Measurements from ENCODE around the gene TEX14. TPM values are rescaled to one million over a fixed set of nuclear protein-coding genes. Genes with fewer than 3 reads are reported as not detected.

Gene TEX14
- polyA plus RNA-seq, 2 of the 4 experiments (the other 2 are of a cell fraction) = 0.04 to 0.12 TPM

DNA sequence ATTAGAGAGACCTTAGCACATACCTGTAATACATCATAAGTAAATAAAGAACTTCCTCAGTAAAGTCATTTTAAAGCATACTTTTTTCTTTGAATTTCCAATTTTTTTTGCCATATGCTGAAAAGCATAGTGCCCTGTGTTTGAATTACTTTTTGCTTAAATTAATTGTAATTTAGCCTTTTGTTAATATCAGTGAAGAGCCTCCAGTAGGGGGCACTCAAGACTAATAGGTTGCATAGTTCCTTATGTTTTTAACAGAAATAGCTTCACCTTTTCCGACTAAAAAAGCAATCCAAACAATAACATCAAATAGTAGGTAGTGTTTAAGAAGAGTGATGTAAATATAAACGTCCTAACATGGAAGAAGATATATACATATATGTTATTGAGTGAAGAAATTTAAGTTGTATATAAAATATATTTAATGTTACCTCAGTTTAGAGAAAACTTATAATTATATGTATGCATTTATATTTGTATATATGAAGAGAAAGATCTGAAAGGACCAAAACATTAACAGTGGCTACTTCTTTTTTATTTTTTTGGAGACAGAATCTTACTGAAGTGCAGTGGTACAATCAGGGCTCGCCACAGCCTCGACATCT is 19.2 kb upstream of the TEX14 start:
- WGBS (ENCODE audit: missing lambda C conversion rate) = 48% methylated on average over 4 of the region's 4 CpGs
- DNase-seq (ENCODE audit: low read depth in 1 of 2, low spot score in 1 of 2) = peak in 1 of 2 experiments; percentile 71
- Histone ChIP-seq H3K4me1 (no peaks in the 10 kb centered on the region), H3K4me2 (no peak overlapping the region), H3K27ac (no peak overlapping the region), H3K4me3 (no peak overlapping the region), H3K9me3 (no peaks in the 10 kb centered on the region)
- ChIA-PET CTCF (interaction anchor here (0.5 to 8.8 kb wide), 48 partner anchors 9 to 402 kb away, joined by 3 to 169 read pairs (median 4); partner anchors contain the start of genes PPM1E, RAD51C and TEX14), POLR2A (interaction anchor here (0.7 to 1.6 kb wide), 3 partner anchors 79 to 444 kb away, joined by 4 to 10 read pairs (median 6); partner anchors contain the start of gene SKA2)
- no peak for TF ChIP-seq ESRRA (IDR thresholded peaks at IDR 0.05; ENCODE audit: borderline replicate concordance, low read length)
- no peak for TF ChIP-seq RCOR1 (IDR thresholded peaks at IDR 0.05; ENCODE audit: low read depth, low read length)
- TF ChIP-seq, protein P1, sequence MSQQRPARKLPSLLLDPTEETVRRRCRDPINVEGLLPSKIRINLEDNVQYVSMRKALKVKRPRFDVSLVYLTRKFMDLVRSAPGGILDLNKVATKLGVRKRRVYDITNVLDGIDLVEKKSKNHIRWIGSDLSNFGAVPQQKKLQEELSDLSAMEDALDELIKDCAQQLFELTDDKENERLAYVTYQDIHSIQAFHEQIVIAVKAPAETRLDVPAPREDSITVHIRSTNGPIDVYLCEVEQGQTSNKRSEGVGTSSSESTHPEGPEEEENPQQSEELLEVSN (IDR thresholded peaks at IDR 0.05; ENCODE audit: borderline replicate concordance, low read depth) = no peak
- TF ChIP-seq ZFP36 (IDR thresholded peaks at IDR 0.05; ENCODE audit: borderline replicate concordance, partially characterized antibody) = no peak
- peak; percentile 97 for TF ChIP-seq CTCF (IDR thresholded peaks at IDR 0.05)
- TF ChIP-seq, protein P2, sequence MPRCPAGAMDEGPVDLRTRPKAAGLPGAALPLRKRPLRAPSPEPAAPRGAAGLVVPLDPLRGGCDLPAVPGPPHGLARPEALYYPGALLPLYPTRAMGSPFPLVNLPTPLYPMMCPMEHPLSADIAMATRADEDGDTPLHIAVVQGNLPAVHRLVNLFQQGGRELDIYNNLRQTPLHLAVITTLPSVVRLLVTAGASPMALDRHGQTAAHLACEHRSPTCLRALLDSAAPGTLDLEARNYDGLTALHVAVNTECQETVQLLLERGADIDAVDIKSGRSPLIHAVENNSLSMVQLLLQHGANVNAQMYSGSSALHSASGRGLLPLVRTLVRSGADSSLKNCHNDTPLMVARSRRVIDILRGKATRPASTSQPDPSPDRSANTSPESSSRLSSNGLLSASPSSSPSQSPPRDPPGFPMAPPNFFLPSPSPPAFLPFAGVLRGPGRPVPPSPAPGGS (IDR thresholded peaks at IDR 0.05) = no peak
- no peak for TF ChIP-seq TFCP2L1 (CRISPR knock-in tag; IDR thresholded peaks at IDR 0.05)
- no peak for TF ChIP-seq RARB (CRISPR knock-in tag; IDR thresholded peaks at IDR 0.05)
- peak; percentile 89 to 97 for TF ChIP-seq RAD21 (conservative IDR thresholded peaks at IDR 0.05 in 1 of 2, IDR thresholded peaks at IDR 0.05 in 1 of 2)
- TF ChIP-seq SMC3 (IDR thresholded peaks at IDR 0.05) = peak; percentile 93
- FAIRE-seq = peak; percentile 61
- ATAC-seq = peak in 1 of 2 experiments; percentile 68; a peak in 3 of 6 replicates

GRCh38 chr17:58706351-58707140 is 14.7 kb upstream of the TEX14 start:
- H3K27ac ChIP-seq = no peak overlapping the region
- no peak overlapping the region for H3K4me2 ChIP-seq
- CTCF ChIA-PET = interaction anchor here (1.5 to 2.7 kb wide), 3 partner anchors 40 to 299 kb away, joined by 3 to 19 read pairs (median 3); no protein-coding TSS in a partner anchor
- no peak overlapping the region for H3K4me3 ChIP-seq
- TF ChIP-seq CTCF (IDR thresholded peaks at IDR 0.05) = no peak
- TF ChIP-seq GATA3 (IDR thresholded peaks at IDR 0.05; ENCODE audit: borderline replicate concordance) = no peak
- no peak for TF ChIP-seq NR3C1 (IDR thresholded peaks at IDR 0.05)
- no peak for TF ChIP-seq CEBPB (IDR thresholded peaks at IDR 0.05)
- TF ChIP-seq MYC (IDR thresholded peaks at IDR 0.05; ENCODE audit: borderline replicate concordance, low read length) = no peak
- TF ChIP-seq RFX5 (IDR thresholded peaks at IDR 0.05) = no peak
- TF ChIP-seq CHD2 (IDR thresholded peaks at IDR 0.05; ENCODE audit: low read length, partially characterized antibody) = no peak
- TF ChIP-seq SREBF2 (IDR thresholded peaks at IDR 0.05) = no peak
- no peak for TF ChIP-seq HOXB5 (CRISPR knock-in tag; IDR thresholded peaks at IDR 0.05)
- no peak for TF ChIP-seq RARB (CRISPR knock-in tag; IDR thresholded peaks at IDR 0.05)
- TF ChIP-seq HDAC2 (IDR thresholded peaks at IDR 0.05) = no peak
- TF ChIP-seq HOXA7 (CRISPR knock-in tag; IDR thresholded peaks at IDR 0.05) = no peak
- no peak for TF ChIP-seq ELK1 (IDR thresholded peaks at IDR 0.05; ENCODE audit: low read depth, low read length)
- TF ChIP-seq FOSL2 (IDR thresholded peaks at IDR 0.05) = no peak
- TF ChIP-seq FOSL2 (CRISPR knock-in tag; IDR thresholded peaks at IDR 0.05) = no peak
- no peak for TF ChIP-seq KDM5A (IDR thresholded peaks at IDR 0.05)
- no peak for TF ChIP-seq NFE2L2 (conservative IDR thresholded peaks at IDR 0.05; ENCODE audit: low read length)
- POLR2A ChIA-PET = no interaction called here
- DNase-seq (ENCODE audit: low read depth in 1 of 2, low spot score in 1 of 2) (no peak), ATAC-seq (no peak), FAIRE-seq (no peak)
- WGBS (ENCODE audit: missing lambda C conversion rate) = 81% methylated on average over 3 of the region's 3 CpGs
- no peaks in the 10 kb centered on the region for H3K9me3 ChIP-seq
- H3K4me1 ChIP-seq = no peaks in the 10 kb centered on the region
